Heart left ventricle (tissue), 16 donors: Measurements from ENCODE around the gene TAS2R50. TPM values are rescaled to one million over a fixed set of nuclear protein-coding genes. Genes with fewer than 3 reads are reported as not detected.

Experiments used
- ATAC-seq, 4 donors: fragments of 200-7000 bp; cut with Tn5 transposase; one replicate each; pipeline ENCODE4 v1.9.1; 2020 to 2022; ENCODE audit warnings: moderate library complexity in 4 of 4, mild to moderate bottlenecking in 3 of 4, moderate number of reproducible peaks in 1 of 4
- DNase-seq, 5 donors: peaks; one replicate each; pipeline ENCODE4 v3.0.0-alpha.2; 2020
- H3K27ac ChIP-seq, 12 donors: fragments of 200-600 bp; sonication (generic) in 4 of 12; one replicate each; pipeline versions ENCODE4 v1.5.0 to v1.8.0; 2016 to 2022; ENCODE audit warnings: mild to moderate bottlenecking in 2 of 12
- H3K27me3 ChIP-seq, 9 donors: fragments of 200-600 bp; sonication (generic) in 2 of 9; one replicate each; pipeline versions ENCODE4 v1.5.1 to v1.8.0; 2016 to 2022; ENCODE audit warnings: mild to moderate bottlenecking in 3 of 9
- H3K36me3 ChIP-seq, 9 donors: fragments of 200-600 bp; sonication (generic) in 2 of 9; one replicate each; pipeline versions ENCODE4 v1.5.0 to v1.8.0; 2018 to 2022; ENCODE audit warnings: mild to moderate bottlenecking in 2 of 9
- H3K4me1 ChIP-seq, 12 donors: fragments of 200-600 bp; sonication (generic) in 4 of 12; one replicate each; pipeline versions ENCODE4 v1.5.0 to v1.8.0; 2016 to 2022; ENCODE audit warnings: mild to moderate bottlenecking in 3 of 12
- H3K4me3 ChIP-seq, 12 donors: fragments of 200-600 bp; sonication (generic) in 4 of 12; one replicate each; pipeline versions ENCODE4 v1.5.0 to v1.8.0; 2017 to 2022; ENCODE audit warnings: mild to moderate bottlenecking in 9 of 12, moderate library complexity in 4 of 12
- H3K9me3 ChIP-seq, 12 donors: fragments of 200-600 bp; sonication (generic) in 4 of 12; one replicate each; pipeline versions ENCODE4 v1.5.0 to v1.8.0; 2016 to 2022; ENCODE audit warnings: mild to moderate bottlenecking in 1 of 12
- CTCF ChIP-seq, 12 donors: fragments of 200-600 bp; sonication (generic) in 4 of 12; IDR thresholded peaks; one replicate each; pipeline versions ENCODE4 v1.5.0 to v1.8.0; 2018 to 2022; ENCODE audit warnings: antibody characterized with exemption in 12 of 12, mild to moderate bottlenecking in 5 of 12
- POLR2A ChIP-seq, 2 donors: fragments of 450-650 bp; IDR thresholded peaks; one replicate each; pipeline ENCODE4 v1.6.1; 2017; ENCODE audit warnings: antibody characterized with exemption in 2 of 2, mild to moderate bottlenecking in 2 of 2, moderate library complexity in 2 of 2
- WGBS, 4 donors: extraction: QIAGEN DNeasy Blood & Tissue Kit in 2 of 4; methylation state at CpG; one replicate each; pipeline versions ENCODE4 v1.1.5 to v1.1.7; 2013 to 2018; 5-methylcytosine and 5-hydroxymethylcytosine counted together
- intact Hi-C, 10 donors: fragments of 100-400 bp; cut with DNase I; formaldehyde crosslinking; loops; one replicate each; pipeline versions ENCODE4 v1.11.1 to v1.14.2; 2022
- polyA plus RNA-seq, 2 donors: library from polyadenylated mRNA; stranded (reverse); fragments of 200-250 nt; gene quantifications; one replicate each; pipeline ENCODE4 v1.2.3, GENCODE V29; 2013
- total RNA-seq, 9 donors: library from RNA; depleted of rRNA in 2 of 9; stranded (reverse); fragments of >200 nt in 2 of 9; fragmentation: NEBNext Ultra II Directional in 3 of 9; extraction: Animal tissue kit (Norgen Biotek cat#: 25700) in 3 of 9; gene quantifications; one replicate each; pipeline versions ENCODE4 v1.1.0 to v1.2.4, GENCODE V29; 2016 to 2023
- donor health status: ischemic (EF 13 %, LVEDD 7.1; RV severe dilation, severe dysfunction).
- donor health status: healthy with polysubstance abuse.
- donor health status: DM: no; HTN: yes; CAD: no.
- donor health status: DM: no; HTN: no; CAD: no.
- donor health status: ischemic (EF 25% LVEDD 6.9; RV normal size, moderate dysfunction).
- donor health status: ischemic (EF 25% LVEDD 5.7; RV mildly dilated, moderate dysfunction).
- donor health status: healthy.
- donor health status: DM: yes; HTN: yes; CAD: no.
- donor health status: ischemic (EF 35%, LVEDD 5.7; RV mildly dilated, moderate dysfunction).
- donor health status: nonischemic (EF 11% LVEDD 7.7; RV severe dilation, severe dysfunction).
- donor health status: DM: yes; HTN: yes; CAD: no.
- donor health status: PGD.
- donor health status: ischemic (EF 29% LVEDD 5.4; RV normal size, mild dysfunction).
- donor health status: nonischemic (EF 23%, LVEDD 6.1; RV moderate dilation, normal function).

Gene TAS2R50
- total and polyA plus RNA-seq, 11 donors = 0.10 to 0.93 (median 0.33) TPM; not detected in 1

DNA sequence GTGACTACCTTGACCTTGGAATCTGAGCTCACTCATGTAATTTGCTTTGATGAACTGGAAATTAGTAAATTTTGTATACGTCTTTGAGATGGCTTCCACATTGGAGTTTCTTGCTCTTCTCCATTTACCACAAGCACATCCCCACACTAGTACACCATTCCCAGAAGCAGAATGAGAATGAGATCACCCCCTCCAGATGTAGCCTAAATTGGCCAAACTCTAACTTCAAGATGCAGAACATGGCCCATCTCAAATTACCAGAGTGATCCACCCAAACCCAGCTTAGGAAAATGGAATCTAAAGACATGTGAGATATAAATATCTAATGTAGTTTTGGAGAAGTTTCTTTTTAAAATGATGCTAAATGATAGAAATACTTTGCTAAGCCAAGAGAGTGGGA lies 20.9 kb upstream of the TAS2R50 start:
- Histone ChIP-seq H3K36me3 (no peaks in the 10 kb centered on the region), H3K27me3 (no peaks in the 10 kb centered on the region), H3K27ac (no peak overlapping the region), H3K4me1 (no peaks in the 10 kb centered on the region), H3K4me3 (no peak overlapping the region), H3K9me3 (no peaks in the 10 kb centered on the region)
- intact Hi-C loops = no loop called here
- TF ChIP-seq CTCF (IDR thresholded peaks at IDR 0.05) (no peak), POLR2A (IDR thresholded peaks at IDR 0.05) (no peak)
- no peak for ATAC-seq
- DNase-seq = no peak
- 95 to 100% (median 96%) methylated on average over 1 of the region's 1 CpG for WGBS, 4 donors

- Histone ChIP-seq H3K9me3 (peaks cover 0 to 7% (median 0%) of the 10 kb centered on the region in 12 donors), H3K27me3 (no peaks in the 10 kb centered on the region), H3K27ac (no peak within 1 kb of the TSS), H3K4me1 (peaks cover 0 to 6% (median 0%) of the 10 kb centered on the region in 12 donors), H3K4me3 (no peak within 1 kb of the TSS), H3K36me3 (peaks cover 0 to 11% (median 0%) of the 10 kb centered on the region in 9 donors)
- intact Hi-C loops = no loop called here
- DNase-seq (no peak), ATAC-seq (no peak)
- no peak for TF ChIP-seq CTCF (IDR thresholded peaks at IDR 0.05)
- no peak for TF ChIP-seq POLR2A (IDR thresholded peaks at IDR 0.05)
These were observed 11.5 kb upstream of the TAS2R50 start, which contains the start of gene TAS2R20 for GRCh38 chr12:10998204-10998603. Gene TAS2R20, minus strand, starts transcription at chr12:10998304. Its CDS starts 429 bp downstream, at chr12:10997875.

- 63 to 87% (median 70%) methylated on average over 3 of the region's 3 CpGs for WGBS, 4 donors
- DNase-seq (no peak), ATAC-seq (no peak)
- Histone ChIP-seq H3K36me3 (peaks cover 0 to 11% (median 0%) of the 10 kb centered on the region in 9 donors), H3K27me3 (no peaks in the 10 kb centered on the region), H3K27ac (no peak overlapping the region), H3K4me1 (peaks cover 0 to 6% (median 0%) of the 10 kb centered on the region in 12 donors), H3K4me3 (no peak overlapping the region), H3K9me3 (peaks cover 0 to 10% (median 0%) of the 10 kb centered on the region in 12 donors)
- intact Hi-C loops = no loop called here
- no peak for TF ChIP-seq POLR2A (IDR thresholded peaks at IDR 0.05)
- no peak for TF ChIP-seq CTCF (IDR thresholded peaks at IDR 0.05)
These were observed 7.6 kb upstream of the TAS2R50 start for GRCh38 chr12:10994307-10994706.

DNA sequence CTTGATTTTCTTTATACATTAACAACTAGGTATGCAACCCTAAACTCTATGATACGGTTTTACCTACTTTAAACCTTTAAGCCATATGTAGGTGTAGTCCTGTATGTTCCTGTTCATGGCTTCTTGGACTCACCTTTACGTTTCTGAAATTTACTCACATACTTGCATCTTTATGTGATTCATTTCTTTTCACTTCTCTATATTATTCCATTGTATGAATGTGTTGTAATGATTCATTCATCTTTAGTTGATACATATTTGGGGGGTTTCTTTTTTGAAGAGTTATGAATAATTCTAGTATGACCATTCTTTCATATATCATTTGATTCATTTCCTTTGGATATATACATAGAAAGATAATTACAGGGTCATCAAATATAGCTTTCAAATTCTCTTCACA lies 2.4 kb upstream of the TAS2R50 start:
- 94 to 100% (median 97%) methylated on average over 2 of the region's 2 CpGs for WGBS, 4 donors

More for the DNA sequence above, 2.4 kb upstream of the TAS2R50 start:
- no peak overlapping the region for H3K4me3 ChIP-seq
- intact Hi-C loops = no loop called here
- no peaks in the 10 kb centered on the region for H3K27me3 ChIP-seq
- DNase-seq = no peak
- H3K36me3 ChIP-seq = peaks cover 0 to 8% (median 0%) of the 10 kb centered on the region in 9 donors
- no peak for ATAC-seq
- TF ChIP-seq CTCF (IDR thresholded peaks at IDR 0.05) (no peak), POLR2A (IDR thresholded peaks at IDR 0.05) (no peak)
- H3K4me1 ChIP-seq = peaks cover 0 to 6% (median 0%) of the 10 kb centered on the region in 12 donors
- H3K27ac ChIP-seq = no peak overlapping the region
- peaks cover 0 to 10% (median 0%) of the 10 kb centered on the region in 12 donors for H3K9me3 ChIP-seq
